Transverse colon (tissue), 4 donors: Measurements from ENCODE around the gene MAPK8IP3.

Source experiments
- POLR2AphosphoS5 ChIP-seq, 3 donors: sonication (generic); formaldehyde crosslinking; IDR thresholded peaks; one replicate each; pipeline ENCODE4 v1.6.1; 2016; ENCODE audit warnings: antibody characterized with exemption in 3 of 3
- TF ChIP-seq, protein P1 (sequence below), 5 experiments: fragments of 200-600 bp in 3 of 5; fragments of 450-650 bp in 2 of 5; sonication (generic) in 3 of 5; IDR thresholded peaks; 1 replicate in 2 of 5; 2 replicates in 3 of 5; pipeline ENCODE4 v1.5.1; 2016 to 2017; ENCODE audit warnings: antibody characterized with exemption in 5 of 5, inconsistent platforms in 3 of 5, mild to moderate bottlenecking in 2 of 5, moderate library complexity in 1 of 5

DNA sequence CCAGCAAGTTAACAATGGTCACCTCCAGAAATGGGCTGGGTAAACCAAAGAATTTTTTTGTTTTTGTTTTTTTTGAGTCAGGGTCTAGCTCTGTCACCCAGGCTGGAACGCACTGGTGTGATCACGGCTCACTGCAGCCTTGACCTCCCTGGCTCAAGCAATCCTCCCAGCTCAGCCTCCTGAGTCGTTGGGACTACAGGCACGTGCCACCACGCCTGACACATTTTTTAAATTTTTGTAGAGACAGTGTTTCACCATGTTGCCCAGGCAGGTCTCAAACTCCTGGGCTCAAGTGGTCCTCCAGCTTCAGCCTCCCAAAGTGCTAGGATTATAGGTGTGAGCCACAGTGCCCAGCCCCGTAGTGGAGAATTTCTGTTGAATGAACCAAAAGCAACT, 74.7 kb downstream of the MAPK8IP3 start:
- TF ChIP-seq, protein P1, sequence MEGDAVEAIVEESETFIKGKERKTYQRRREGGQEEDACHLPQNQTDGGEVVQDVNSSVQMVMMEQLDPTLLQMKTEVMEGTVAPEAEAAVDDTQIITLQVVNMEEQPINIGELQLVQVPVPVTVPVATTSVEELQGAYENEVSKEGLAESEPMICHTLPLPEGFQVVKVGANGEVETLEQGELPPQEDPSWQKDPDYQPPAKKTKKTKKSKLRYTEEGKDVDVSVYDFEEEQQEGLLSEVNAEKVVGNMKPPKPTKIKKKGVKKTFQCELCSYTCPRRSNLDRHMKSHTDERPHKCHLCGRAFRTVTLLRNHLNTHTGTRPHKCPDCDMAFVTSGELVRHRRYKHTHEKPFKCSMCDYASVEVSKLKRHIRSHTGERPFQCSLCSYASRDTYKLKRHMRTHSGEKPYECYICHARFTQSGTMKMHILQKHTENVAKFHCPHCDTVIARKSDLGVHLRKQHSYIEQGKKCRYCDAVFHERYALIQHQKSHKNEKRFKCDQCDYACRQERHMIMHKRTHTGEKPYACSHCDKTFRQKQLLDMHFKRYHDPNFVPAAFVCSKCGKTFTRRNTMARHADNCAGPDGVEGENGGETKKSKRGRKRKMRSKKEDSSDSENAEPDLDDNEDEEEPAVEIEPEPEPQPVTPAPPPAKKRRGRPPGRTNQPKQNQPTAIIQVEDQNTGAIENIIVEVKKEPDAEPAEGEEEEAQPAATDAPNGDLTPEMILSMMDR (IDR thresholded peaks at IDR 0.05) = no peak
- TF ChIP-seq POLR2AphosphoS5 (IDR thresholded peaks at IDR 0.05) = no peak
